HepG2 (cell line): ENCODE results near the gene MPZL3. TPM values are rescaled to one million over a fixed set of nuclear protein-coding genes. Genes with fewer than 3 reads are reported as not detected.

Experiments
- ATAC-seq: fragments of 200-7000 bp; cut with Tn5 transposase; 3 replicates; pipeline ENCODE4 v1.9.1; 2020; ENCODE audit warnings: mild to moderate bottlenecking, moderate library complexity
- BruUV-seq: library from RNA; stranded (reverse); fragments of 400-500 nt; replicated peaks from 2 replicates; lab custom pipeline; 2021; lab: Mats Ljungman, UMichigan
- CTCF ChIA-PET: fragments of 300-600 bp; formaldehyde crosslinking; extraction: SDS; loops from one replicate; lab custom pipeline; 2021; ENCODE audit warnings: low total read pairs, inconsistent platforms, low intra/inter-chr PET ratio; lab: Yijun Ruan, JAX
- POLR2A ChIA-PET: fragments of 350-600 bp; sonication (Branson Sonifier 250); formaldehyde crosslinking; loops from one replicate; lab custom pipeline; 2020; ENCODE audit warnings: antibody characterized with exemption, inconsistent platforms; lab: Yijun Ruan, JAX
- DNase-seq: peaks from one replicate; pipeline ENCODE4 v3.0.0-alpha.2; 2015; ENCODE audit warnings: low spot score
- FAIRE-seq: peaks from 3 replicates; lab custom pipeline; 2011; peaks lifted over from hg19 to GRCh38; lab: Jason Lieb, UNC
- H2AFZ ChIP-seq: one replicate; pipeline ENCODE4 v1.6.1; 2011; ENCODE audit warnings: low read length, inconsistent platforms
- H3K27ac ChIP-seq: fragments of 300-600 bp; 3 replicates; pipeline ENCODE4 v1.8.0; 2011; ENCODE audit warnings: mixed run types, mild to moderate bottlenecking, mixed read lengths, low read length, inconsistent platforms; ENCODE audit not compliant: insufficient read depth; ENCODE audit errors: extremely low read length
- H3K27me3 ChIP-seq, 2 experiments: fragments of 200-600 bp in 1 of 2; 2 replicates in 1 of 2; 3 replicates in 1 of 2; pipeline versions ENCODE4 v1.6.0 to v1.8.0; 2011; ENCODE audit warnings: low read length in 2 of 2, mild to moderate bottlenecking in 2 of 2, moderate library complexity in 2 of 2, inconsistent platforms in 1 of 2; ENCODE audit not compliant: insufficient read depth in 2 of 2, control insufficient read depth in 1 of 2
- H3K36me3 ChIP-seq, 2 experiments: fragments of 200-600 bp in 1 of 2; replicated peaks in 1 of 2; 2 replicates in 1 of 2; 3 replicates in 1 of 2; pipeline versions ENCODE4 v1.5.1 to v1.8.0; 2011; ENCODE audit warnings: low read length in 2 of 2, inconsistent platforms in 1 of 2; ENCODE audit not compliant: insufficient read depth in 2 of 2, control insufficient read depth in 1 of 2
- H3K4me1 ChIP-seq: 2 replicates; pipeline ENCODE4 v1.5.1; 2012; ENCODE audit warnings: low read length, inconsistent platforms; ENCODE audit not compliant: insufficient read depth
- H3K4me2 ChIP-seq: 2 replicates; pipeline ENCODE4 v1.6.0; 2011; ENCODE audit warnings: low read depth, low read length, inconsistent platforms
- H3K4me3 ChIP-seq, 3 experiments: fragments of 200-600 bp in 1 of 3; sonication (generic), shearing (Covaris generic) in 1 of 3; replicated peaks in 1 of 3; 2 replicates each; pipeline ENCODE4 v1.5.1; 2011 to 2016; ENCODE audit warnings: low read length in 3 of 3, inconsistent platforms in 2 of 3, low read depth in 2 of 3, mild to moderate bottlenecking in 2 of 3, control low read depth in 1 of 3, mixed read lengths in 1 of 3; ENCODE audit not compliant: insufficient read depth in 1 of 3
- H3K79me2 ChIP-seq: one replicate; pipeline ENCODE4 v1.6.1; 2011; ENCODE audit warnings: low read length, inconsistent platforms; ENCODE audit not compliant: insufficient read depth
- H3K9ac ChIP-seq: 2 replicates; pipeline ENCODE4 v1.6.0; 2011; ENCODE audit warnings: mild to moderate bottlenecking, low read depth, low read length, inconsistent platforms; ENCODE audit not compliant: insufficient read depth
- H3K9me3 ChIP-seq: 2 replicates; pipeline ENCODE4 v1.5.1; 2012; ENCODE audit warnings: mild to moderate bottlenecking, low read length
- H4K20me1 ChIP-seq: 2 replicates; pipeline ENCODE4 v1.6.0; 2011; ENCODE audit warnings: inconsistent platforms, mild to moderate bottlenecking, low read length, moderate library complexity; ENCODE audit not compliant: insufficient read depth
- GFI1 ChIP-seq: sonication (generic); formaldehyde crosslinking; IDR thresholded peaks from 2 replicates; pipeline ENCODE4 v1.5.0; 2020; ENCODE audit warnings: missing genetic modification reagents, mild to moderate bottlenecking, borderline replicate concordance
- NFIB ChIP-seq: sonication (generic); formaldehyde crosslinking; IDR thresholded peaks from 2 replicates; pipeline ENCODE4 v1.9.0; 2021; ENCODE audit warnings: missing genetic modification reagents, mild to moderate bottlenecking, borderline replicate concordance
- SP4 ChIP-seq: sonication (generic); formaldehyde crosslinking; IDR thresholded peaks from 2 replicates; pipeline ENCODE4 v1.8.1; 2023; ENCODE audit warnings: mild to moderate bottlenecking, missing genetic modification reagents
- ZNF136 ChIP-seq: sonication (generic); formaldehyde crosslinking; IDR thresholded peaks from 2 replicates; pipeline ENCODE4 v1.8.1; 2022; ENCODE audit warnings: low read depth, mild to moderate bottlenecking, moderate library complexity, missing genetic modification reagents
- ZNF296 ChIP-seq: sonication (generic); formaldehyde crosslinking; conservative IDR thresholded peaks from 2 replicates; pipeline ENCODE4 v1.5.0; 2020; ENCODE audit warnings: mild to moderate bottlenecking, missing genetic modification reagents
- ZNF577 ChIP-seq: sonication (generic); formaldehyde crosslinking; IDR thresholded peaks from 2 replicates; pipeline ENCODE4 v1.4.0; 2020; ENCODE audit warnings: mild to moderate bottlenecking, low read depth, missing genetic modification reagents, borderline replicate concordance
- ZNF670 ChIP-seq: sonication (generic); formaldehyde crosslinking; IDR thresholded peaks from 2 replicates; pipeline ENCODE4 v1.8.0; 2022; ENCODE audit warnings: mild to moderate bottlenecking, missing genetic modification reagents, borderline replicate concordance
- WGBS: methylation state at CpG from one replicate; pipeline ENCODE4 v1.1.6; 2017; ENCODE audit warnings: low lambda C conversion rate; 5-methylcytosine and 5-hydroxymethylcytosine counted together
- in situ Hi-C: cut with HindIII; loops from 2 replicates; pipeline ENCODE4 v1.10.0; 2017; ENCODE audit warnings: low pct_unique_long_range_greater_than_20kb; ENCODE audit not compliant: extremely low pct_ligation_motif_present
- intact Hi-C: fragments of 100-400 bp; cut with micrococcal nuclease; formaldehyde crosslinking; loops from one replicate; pipeline ENCODE4 v1.10.0; 2022; ENCODE audit not compliant: unreplicated experiment
- polyA plus RNA-seq, 8 experiments: library from polyadenylated mRNA; depleted of rRNA in 3 of 8; stranded (reverse) in 7 of 8; unstranded in 1 of 8; fragments of >200 nt; fragmentation: Illumina TruSeq in 4 of 8; extraction: Trizol in 4 of 8; gene quantifications; 2 replicates each; pipeline versions ENCODE4 v1.2.1 to v1.2.3, GENCODE V29; 2011 to 2016; ENCODE audit warnings: low read depth in 4 of 8, missing spikeins in 1 of 8, mixed read lengths in 1 of 8; ENCODE audit not compliant: insufficient read depth in 1 of 8
- total RNA-seq, 5 experiments: library from RNA; depleted of rRNA; stranded (reverse); fragments of >200 nt; fragmentation: Illumina TruSeq; extraction: Trizol; gene quantifications; 2 replicates each; pipeline ENCODE4 v1.2.3, GENCODE V29; 2016; ENCODE audit warnings: low read depth in 1 of 5

Gene MPZL3
- total and polyA plus RNA-seq, 2 of the 13 experiments (the other 11 are each of a cell fraction or from before 2014, with no cell fraction given), result 5.3 to 9.3 TPM

GRCh38 chr11:118215765-118216164 is 36.4 kb downstream of the MPZL3 start (continued):
- TF ChIP-seq ZNF136 (CRISPR knock-in tag), result no peak
- no peak for TF ChIP-seq SP4 (CRISPR knock-in tag)
- no peak for TF ChIP-seq GFI1 (CRISPR knock-in tag)
- TF ChIP-seq ZNF670 (CRISPR knock-in tag), result no peak

- DNase-seq (no peak), FAIRE-seq (no peak), ATAC-seq (no peak)
- H3K4me1 ChIP-seq, result peaks cover 75% of the 10 kb centered on the region
- no peak overlapping the region for H3K4me3 ChIP-seq
- BruUV-seq, result no TSS peak
- H3K9ac ChIP-seq, result no peak overlapping the region
- no peaks in the 10 kb centered on the region for H3K9me3 ChIP-seq
- WGBS, result 100% methylated on average over 3 of the region's 3 CpGs
- POLR2A ChIA-PET, result no interaction called here
- H2AFZ ChIP-seq, result no peak overlapping the region
- no peak for TF ChIP-seq ZNF577 (CRISPR knock-in tag)
- TF ChIP-seq NFIB (CRISPR knock-in tag), result no peak
- TF ChIP-seq ZNF296 (CRISPR knock-in tag), result no peak
- TF ChIP-seq, all 625 proteins: peak for 0
- no peaks in the 10 kb centered on the region for H4K20me1 ChIP-seq
- intact Hi-C loops (no loop called here), in situ Hi-C loops (no loop called here)
- H3K27ac ChIP-seq, result no peak overlapping the region
- H3K4me2 ChIP-seq, result no peak overlapping the region
- H3K36me3 ChIP-seq, result no peaks in the 10 kb centered on the region
- H3K79me2 ChIP-seq, result no peaks in the 10 kb centered on the region
- CTCF ChIA-PET, result no interaction called here
- H3K27me3 ChIP-seq, result no peaks in the 10 kb centered on the region
These were observed 36.9 kb downstream of the MPZL3 start for GRCh38 chr11:118215262-118215661.
